K562 (cell line): ENCODE data around the gene LMAN2. TPM values are rescaled to one million over a fixed set of nuclear protein-coding genes. Genes with fewer than 3 reads are reported as not detected.
A peak's percentile ranks its signal among the peaks of the same experiment; 100 is the strongest.

Experiments
- AFF4 ChIP-seq: sonication (generic); formaldehyde crosslinking; IDR thresholded peaks from 2 replicates; pipeline ENCODE4 v1.8.0; 2023; ENCODE audit warnings: mild to moderate bottlenecking, missing genetic modification reagents
- ASH1L ChIP-seq: fragments of 450-650 bp; IDR thresholded peaks from 2 replicates; pipeline ENCODE4 v1.6.1; 2018; ENCODE audit warnings: borderline replicate concordance, mild to moderate bottlenecking, low read depth; ENCODE audit not compliant: partially characterized antibody
- ATF1 ChIP-seq, 2 experiments: fragments of 450-650 bp in 1 of 2; IDR thresholded peaks; 2 replicates each; pipeline ENCODE4 v1.6.1; 2016; ENCODE audit warnings: missing compliant biosample characterization in 1 of 2, missing genetic modification characterization in 1 of 2
- BRD4 ChIP-seq: fragments of 200-600 bp; sonication (generic); IDR thresholded peaks from 2 replicates; pipeline ENCODE4 v1.6.1; 2017; ENCODE audit warnings: inconsistent platforms
- CHD1 ChIP-seq: fragments of 200-600 bp; sonication (generic); IDR thresholded peaks from one replicate; pipeline ENCODE4 v1.6.1; 2012; ENCODE audit warnings: mild to moderate bottlenecking, moderate library complexity, low read length, inconsistent platforms
- DPF2 ChIP-seq: fragments of 450-650 bp; IDR thresholded peaks from 2 replicates; pipeline ENCODE4 v1.6.1; 2016
- FOXP1 ChIP-seq: sonication (generic); formaldehyde crosslinking; IDR thresholded peaks from 2 replicates; pipeline ENCODE4 v1.8.0; 2022; ENCODE audit warnings: mild to moderate bottlenecking, missing genetic modification reagents
- NFE2L1 ChIP-seq: fragments of 450-650 bp; IDR thresholded peaks from 2 replicates; pipeline ENCODE4 v1.6.1; 2016; ENCODE audit warnings: missing genetic modification characterization, low read depth, mild to moderate bottlenecking, missing compliant biosample characterization, moderate library complexity, borderline replicate concordance
- NR2C2 ChIP-seq, 2 experiments: fragments of 200-800 bp in 1 of 2; sonication (Bioruptor generic) in 1 of 2; sonication (generic) in 1 of 2; formaldehyde crosslinking in 1 of 2; IDR thresholded peaks; 2 replicates each; pipeline versions ENCODE4 v1.6.1 to v1.8.0; 2016 to 2022; ENCODE audit warnings: mild to moderate bottlenecking in 1 of 2, missing compliant biosample characterization in 1 of 2, missing genetic modification characterization in 1 of 2, missing genetic modification reagents in 1 of 2
- NRF1 ChIP-seq, 2 experiments: fragments of 450-650 bp; IDR thresholded peaks in 1 of 2; conservative IDR thresholded peaks in 1 of 2; 2 replicates each; pipeline ENCODE4 v1.6.1; 2014; ENCODE audit warnings: mild to moderate bottlenecking in 2 of 2
- RBFOX2 ChIP-seq: fragments of 200-400 bp; formaldehyde crosslinking; IDR thresholded peaks from 2 replicates; pipeline ENCODE4 v1.6.1; 2017; ENCODE audit warnings: low read depth, mild to moderate bottlenecking, low read length, moderate library complexity
- TEAD1 ChIP-seq, 2 experiments: fragments of 450-650 bp in 1 of 2; sonication (generic) in 1 of 2; formaldehyde crosslinking; IDR thresholded peaks; 2 replicates each; pipeline versions ENCODE4 v1.4.0 to v1.8.0; 2020 to 2022; ENCODE audit warnings: mild to moderate bottlenecking in 2 of 2, missing genetic modification reagents in 1 of 2
- TGIF2 ChIP-seq: sonication (generic); formaldehyde crosslinking; IDR thresholded peaks from 2 replicates; pipeline ENCODE4 v1.8.1; 2022; ENCODE audit warnings: mild to moderate bottlenecking, missing genetic modification reagents, moderate library complexity
- ZNF239 ChIP-seq: fragments of 250-450 bp; sonication (Bioruptor Pico); IDR thresholded peaks from 2 replicates; pipeline ENCODE4 v1.4.0; 2020; ENCODE audit warnings: mild to moderate bottlenecking
- ZNF584 ChIP-seq: fragments of 200-800 bp; sonication (Bioruptor generic); IDR thresholded peaks from 2 replicates; pipeline ENCODE4 v1.6.1; 2016; ENCODE audit warnings: low read depth, mild to moderate bottlenecking, missing genetic modification characterization, missing compliant biosample characterization
- polyA plus RNA-seq, 8 experiments: library from polyadenylated mRNA; depleted of rRNA in 4 of 8; stranded (reverse) in 5 of 8; unstranded in 3 of 8; fragments of >200 nt; fragmentation: Nextera tagmentation in 2 of 8; fragmentation: Illumina TruSeq in 1 of 8; extraction: Ambion mirVana in 2 of 8; extraction: Trizol in 1 of 8; gene quantifications; 2 replicates each; pipeline versions ENCODE4 v1.2.1 to v1.2.3, GENCODE V29; 2011 to 2014; ENCODE audit warnings: inconsistent platforms in 1 of 8, missing spikeins in 1 of 8
- total RNA-seq, 7 experiments: library from RNA; depleted of rRNA in 6 of 7; stranded (reverse); fragments of >200 nt in 6 of 7; fragmentation: Illumina TruSeq in 2 of 7; extraction: Trizol in 2 of 7; gene quantifications; 2 replicates each; pipeline versions ENCODE4 v1.2.1 to v1.2.3, GENCODE V29; 2011 to 2021; ENCODE audit warnings: low replicate concordance in 1 of 7
- TF ChIP-seq, protein P1 (sequence below), 3 experiments: fragments of 200-800 bp in 1 of 3; fragments of 250-450 bp in 1 of 3; fragments of 450-650 bp in 1 of 3; sonication (Bioruptor Pico) in 1 of 3; sonication (Bioruptor generic) in 1 of 3; formaldehyde crosslinking in 1 of 3; IDR thresholded peaks; 2 replicates each; pipeline versions ENCODE4 v1.6.1 to v1.8.0; 2016 to 2022; ENCODE audit warnings: mild to moderate bottlenecking in 2 of 3, missing genetic modification characterization in 2 of 3, missing compliant biosample characterization in 1 of 3, moderate library complexity in 1 of 3
- TF ChIP-seq, protein P2 (sequence below): fragments of 450-650 bp; IDR thresholded peaks from 2 replicates; pipeline ENCODE4 v1.6.1; 2016; ENCODE audit warnings: low read depth, mild to moderate bottlenecking, moderate library complexity

Gene LMAN2
- total and polyA plus RNA-seq, 9 of the 15 experiments (the other 6 are each of a cell fraction or from before 2014, with no cell fraction given): 2.7 to 254 (median 136) TPM

GRCh38 chr5:177303925-177304391 lies 47.5 kb downstream of the LMAN2 start (continued):
- TF ChIP-seq ASH1L (no peak), ATF1 (CRISPR knock-in tag; IDR thresholded peaks at IDR 0.05) (no peak), ATF1 (tag; IDR thresholded peaks at IDR 0.05) (peak; percentile 48), TEAD1 (CRISPR knock-in tag; IDR thresholded peaks at IDR 0.05) (peak in 1 of 2 experiments; percentile 17; a peak in 1 of 4 replicates), ZNF239 (CRISPR knock-in tag) (no peak), RBFOX2 (peak; percentile 68), CHD1 (peak; percentile 39), DPF2 (no peak), NRF1 (conservative IDR thresholded peaks at IDR 0.05 in 1 of 2, IDR thresholded peaks at IDR 0.05 in 1 of 2) (peak in 1 of 2 experiments; percentile 22; a peak in 1 of 4 replicates), BRD4 (0 out of 2 replicates have a peak, but pooled peaks have one; percentile 51), TGIF2 (CRISPR knock-in tag) (peak; percentile 74; the same call in 1 of the 2 replicates), AFF4 (CRISPR knock-in tag) (peak; percentile 83), NR2C2 (CRISPR knock-in tag; IDR thresholded peaks at IDR 0.05) (no peak), NR2C2 (tag; IDR thresholded peaks at IDR 0.05) (peak; percentile 42; the same call in 1 of the 2 replicates), ZNF584 (no peak), NFE2L1 (tag) (no peak), FOXP1 (CRISPR knock-in tag) (peak; percentile 82; the same call in 1 of the 2 replicates)
- TF ChIP-seq, protein P1, sequence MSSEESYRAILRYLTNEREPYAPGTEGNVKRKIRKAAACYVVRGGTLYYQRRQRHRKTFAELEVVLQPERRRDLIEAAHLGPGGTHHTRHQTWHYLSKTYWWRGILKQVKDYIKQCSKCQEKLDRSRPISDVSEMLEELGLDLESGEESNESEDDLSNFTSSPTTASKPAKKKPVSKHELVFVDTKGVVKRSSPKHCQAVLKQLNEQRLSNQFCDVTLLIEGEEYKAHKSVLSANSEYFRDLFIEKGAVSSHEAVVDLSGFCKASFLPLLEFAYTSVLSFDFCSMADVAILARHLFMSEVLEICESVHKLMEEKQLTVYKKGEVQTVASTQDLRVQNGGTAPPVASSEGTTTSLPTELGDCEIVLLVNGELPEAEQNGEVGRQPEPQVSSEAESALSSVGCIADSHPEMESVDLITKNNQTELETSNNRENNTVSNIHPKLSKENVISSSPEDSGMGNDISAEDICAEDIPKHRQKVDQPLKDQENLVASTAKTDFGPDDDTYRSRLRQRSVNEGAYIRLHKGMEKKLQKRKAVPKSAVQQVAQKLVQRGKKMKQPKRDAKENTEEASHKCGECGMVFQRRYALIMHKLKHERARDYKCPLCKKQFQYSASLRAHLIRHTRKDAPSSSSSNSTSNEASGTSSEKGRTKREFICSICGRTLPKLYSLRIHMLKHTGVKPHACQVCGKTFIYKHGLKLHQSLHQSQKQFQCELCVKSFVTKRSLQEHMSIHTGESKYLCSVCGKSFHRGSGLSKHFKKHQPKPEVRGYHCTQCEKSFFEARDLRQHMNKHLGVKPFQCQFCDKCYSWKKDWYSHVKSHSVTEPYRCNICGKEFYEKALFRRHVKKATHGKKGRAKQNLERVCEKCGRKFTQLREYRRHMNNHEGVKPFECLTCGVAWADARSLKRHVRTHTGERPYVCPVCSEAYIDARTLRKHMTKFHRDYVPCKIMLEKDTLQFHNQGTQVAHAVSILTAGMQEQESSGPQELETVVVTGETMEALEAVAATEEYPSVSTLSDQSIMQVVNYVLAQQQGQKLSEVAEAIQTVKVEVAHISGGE (CRISPR knock-in tag; IDR thresholded peaks at IDR 0.05): peak in 1 of 3 experiments; percentile 23; a peak in 2 of 6 replicates
- TF ChIP-seq, protein P2, sequence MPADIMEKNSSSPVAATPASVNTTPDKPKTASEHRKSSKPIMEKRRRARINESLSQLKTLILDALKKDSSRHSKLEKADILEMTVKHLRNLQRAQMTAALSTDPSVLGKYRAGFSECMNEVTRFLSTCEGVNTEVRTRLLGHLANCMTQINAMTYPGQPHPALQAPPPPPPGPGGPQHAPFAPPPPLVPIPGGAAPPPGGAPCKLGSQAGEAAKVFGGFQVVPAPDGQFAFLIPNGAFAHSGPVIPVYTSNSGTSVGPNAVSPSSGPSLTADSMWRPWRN: no peak
